ENCODE measurements around the gene NANS.

DNA sequence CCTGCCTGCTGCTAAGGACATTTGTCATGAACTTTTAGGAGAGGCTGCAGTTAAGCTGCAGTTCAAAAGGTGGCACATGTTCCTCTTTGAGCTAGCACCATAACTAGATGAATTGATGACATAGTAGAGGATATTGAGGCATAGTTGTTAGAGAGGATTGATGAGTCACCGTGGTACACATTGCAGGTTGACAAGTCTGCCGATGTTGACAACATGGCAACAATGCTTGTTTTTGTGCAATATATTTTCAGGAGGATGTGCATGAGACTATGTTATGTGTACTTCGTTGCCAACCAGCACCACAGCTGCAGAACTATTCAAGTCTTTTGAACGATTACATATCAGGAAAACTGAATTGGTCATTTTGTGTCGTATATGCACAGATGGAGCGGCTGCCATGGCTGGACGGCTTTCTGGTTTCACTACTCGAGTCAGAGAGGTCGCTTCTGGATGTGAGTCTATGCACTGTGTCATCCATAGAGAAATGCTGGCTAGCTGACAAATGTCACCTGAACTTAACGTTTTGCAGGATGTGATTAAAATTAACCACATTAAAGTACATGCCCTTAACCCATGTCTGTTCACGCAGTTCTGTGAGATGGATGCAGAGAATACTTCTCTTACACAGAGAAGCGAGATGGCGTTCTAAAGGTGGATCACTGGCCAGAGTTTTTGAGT, 49.1 kb upstream of the NANS start:
- TF ChIP-seq SMC3 (IDR thresholded peaks at IDR 0.05; ENCODE audit: borderline replicate concordance, low read length) (no peak), EZH2 (IDR thresholded peaks at IDR 0.05; ENCODE audit: borderline replicate concordance, control insufficient read depth, low read depth, low read length) (no peak)

Data from GM12878 (cell line).